Measurements from ENCODE around the gene PRAMEF17.
"Not testable (repeated sequence)": the region's sequence is repeated elsewhere in the genome, so short reads cannot be mapped to it uniquely, and the experiment has no call there.

GRCh38 chr1:13354475-13354874 is 35.0 kb upstream of the PRAMEF17 start:
- TF ChIP-seq POLR2A, CTCF, EP300 (IDR thresholded peaks at IDR 0.05): not testable (repeated sequence)

Measured in suprapubic skin (tissue), 3 donors.